ENCODE data around the gene LRP1-AS. TPM values are rescaled to one million over a fixed set of nuclear protein-coding genes. Genes with fewer than 3 reads are reported as not detected.

The LRP1-AS gene
- total and polyA plus RNA-seq, 3 donors from 2014 or later: not detected

- peak; percentile 71 for DNase-seq
- 52 to 55% methylated on average over 4 of the region's 4 CpGs for WGBS, 2 donors
These were observed 5.2 kb upstream of the LRP1-AS start for GRCh38 chr12:57152639-57153038.

DNA sequence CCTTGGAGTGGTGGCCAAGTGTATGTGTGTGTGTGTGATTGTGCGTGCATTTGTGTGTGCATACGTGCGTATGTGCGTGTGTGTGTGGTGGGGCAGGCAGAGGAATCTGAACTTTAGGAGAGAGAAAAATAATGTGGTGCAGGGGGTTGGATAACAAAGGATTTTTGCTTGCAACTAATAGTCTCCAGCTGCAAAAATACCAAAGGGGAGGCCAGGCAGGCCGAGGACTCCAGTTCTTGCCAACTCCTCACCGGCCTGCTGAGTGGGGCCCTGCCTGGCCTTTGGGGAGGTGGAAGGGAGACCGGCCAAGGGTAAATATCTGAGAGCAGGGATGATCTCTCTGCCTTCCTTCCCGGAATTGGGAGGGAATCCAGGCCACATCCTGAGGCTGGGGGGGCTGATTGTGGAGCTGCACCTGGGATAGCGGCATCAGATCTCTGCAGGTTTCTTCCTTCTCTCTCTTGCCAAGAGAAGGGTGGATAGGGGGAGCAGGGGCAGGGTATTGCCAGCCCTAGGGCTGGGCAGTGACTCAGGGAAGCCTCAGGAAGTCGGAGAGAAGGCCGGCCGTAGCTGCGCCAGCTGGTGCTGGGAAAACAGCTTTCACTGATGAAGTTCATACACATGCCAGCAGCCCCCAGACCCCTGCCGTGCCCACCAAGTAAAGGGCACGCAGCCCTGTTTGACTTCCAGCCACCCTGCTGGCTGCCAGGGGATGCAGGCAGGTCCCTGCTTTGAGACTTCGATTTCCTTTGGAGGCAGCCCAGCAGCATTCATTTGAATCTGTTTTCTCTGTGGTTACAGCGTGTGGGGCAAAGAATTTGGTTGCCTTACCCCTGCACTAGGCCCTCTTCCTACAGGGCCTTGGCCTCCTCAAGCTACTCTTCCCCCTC is 4.6 kb upstream of the LRP1-AS start:
- peak overlapping the region; percentile 63 to 86 for H3K27ac ChIP-seq
- intact Hi-C loops (cut with DNase I; ENCODE audit: low total_unique reads): no loop called here
- WGBS, 2 donors: 33 to 39% methylated on average over 15 to 17 of the region's 17 CpGs
- no peak for TF ChIP-seq POLR2A (IDR thresholded peaks at IDR 0.05)
- TF ChIP-seq, protein P1, sequence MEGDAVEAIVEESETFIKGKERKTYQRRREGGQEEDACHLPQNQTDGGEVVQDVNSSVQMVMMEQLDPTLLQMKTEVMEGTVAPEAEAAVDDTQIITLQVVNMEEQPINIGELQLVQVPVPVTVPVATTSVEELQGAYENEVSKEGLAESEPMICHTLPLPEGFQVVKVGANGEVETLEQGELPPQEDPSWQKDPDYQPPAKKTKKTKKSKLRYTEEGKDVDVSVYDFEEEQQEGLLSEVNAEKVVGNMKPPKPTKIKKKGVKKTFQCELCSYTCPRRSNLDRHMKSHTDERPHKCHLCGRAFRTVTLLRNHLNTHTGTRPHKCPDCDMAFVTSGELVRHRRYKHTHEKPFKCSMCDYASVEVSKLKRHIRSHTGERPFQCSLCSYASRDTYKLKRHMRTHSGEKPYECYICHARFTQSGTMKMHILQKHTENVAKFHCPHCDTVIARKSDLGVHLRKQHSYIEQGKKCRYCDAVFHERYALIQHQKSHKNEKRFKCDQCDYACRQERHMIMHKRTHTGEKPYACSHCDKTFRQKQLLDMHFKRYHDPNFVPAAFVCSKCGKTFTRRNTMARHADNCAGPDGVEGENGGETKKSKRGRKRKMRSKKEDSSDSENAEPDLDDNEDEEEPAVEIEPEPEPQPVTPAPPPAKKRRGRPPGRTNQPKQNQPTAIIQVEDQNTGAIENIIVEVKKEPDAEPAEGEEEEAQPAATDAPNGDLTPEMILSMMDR (IDR thresholded peaks at IDR 0.05): no peak
- DNase-seq: peak; percentile 69
- no peaks in the 10 kb centered on the region for H3K27me3 ChIP-seq
- H3K4me1 ChIP-seq: peaks cover 68% of the 10 kb centered on the region
- no peaks in the 10 kb centered on the region for H3K36me3 ChIP-seq (ENCODE audit: low read depth, missing control alignments)
- no peak overlapping the region for H3K4me3 ChIP-seq
- H3K9me3 ChIP-seq: no peaks in the 10 kb centered on the region

More at GRCh38 chr12:57152639-57153038, 5.2 kb upstream of the LRP1-AS start:
- TF ChIP-seq POLR2A (IDR thresholded peaks at IDR 0.05): no peak
- TF ChIP-seq, protein P1 (IDR thresholded peaks at IDR 0.05): no peak
- Histone ChIP-seq H3K4me1 (peaks cover 62% of the 10 kb centered on the region), H3K4me3 (no peak overlapping the region), H3K27ac (peak overlapping the region; percentile 63 to 78), H3K9me3 (no peaks in the 10 kb centered on the region), H3K27me3 (no peaks in the 10 kb centered on the region), H3K36me3 (ENCODE audit: low read depth, missing control alignments) (no peaks in the 10 kb centered on the region)
- intact Hi-C loops (cut with DNase I; ENCODE audit: low total_unique reads): no loop called here

- no peak for DNase-seq
- Histone ChIP-seq H3K27me3 (no peaks in the 10 kb centered on the region), H3K9me3 (no peaks in the 10 kb centered on the region), H3K4me1 (peaks cover 83% of the 10 kb centered on the region), H3K27ac (peak overlapping the region; percentile 23 to 86), H3K36me3 (ENCODE audit: low read depth, missing control alignments) (no peaks in the 10 kb centered on the region), H3K4me3 (no peak overlapping the region)
- intact Hi-C loops (cut with DNase I; ENCODE audit: low total_unique reads): no loop called here
- TF ChIP-seq POLR2A (IDR thresholded peaks at IDR 0.05): no peak
- TF ChIP-seq, protein P1 (IDR thresholded peaks at IDR 0.05): no peak
- 82 to 84% methylated on average over 4 to 6 of the region's 6 CpGs for WGBS, 2 donors
These were observed 3.1 kb upstream of the LRP1-AS start for GRCh38 chr12:57150400-57151000.

- TF ChIP-seq, protein P1 (IDR thresholded peaks at IDR 0.05): no peak
- Histone ChIP-seq H3K36me3 (ENCODE audit: low read depth, missing control alignments) (no peaks in the 10 kb centered on the region), H3K9me3 (no peaks in the 10 kb centered on the region), H3K27ac (peak overlapping the region; percentile 49 to 86), H3K4me3 (no peak overlapping the region), H3K27me3 (no peaks in the 10 kb centered on the region), H3K4me1 (peaks cover 88% of the 10 kb centered on the region)
- DNase-seq: peak; percentile 89
- intact Hi-C loops (cut with DNase I; ENCODE audit: low total_unique reads): no loop called here
- 30 to 35% methylated on average over 13 of the region's 13 CpGs for WGBS, 2 donors
These were observed 2.0 kb upstream of the LRP1-AS start for GRCh38 chr12:57149245-57149900.
